KMS-11 (cell line): Measurements from ENCODE around the gene GUCA1A.

Experiments used
- H2AFZ ChIP-seq: fragments of 200-600 bp; sonication (generic); 2 replicates; pipeline ENCODE4 v1.6.1; 2016; ENCODE audit warnings: antibody characterized with exemption, mixed run types, low read depth
- H3K27ac ChIP-seq: fragments of 200-600 bp; sonication (generic); 2 replicates; pipeline ENCODE4 v1.6.1; 2016; ENCODE audit warnings: mild to moderate bottlenecking, mixed run types
- H3K27me3 ChIP-seq: fragments of 200-600 bp; sonication (generic); 2 replicates; pipeline ENCODE4 v1.6.1; 2017; ENCODE audit warnings: mild to moderate bottlenecking, low read depth, mixed run types, moderate library complexity; ENCODE audit not compliant: insufficient read depth
- H3K36me3 ChIP-seq: fragments of 200-600 bp; sonication (generic); 2 replicates; pipeline ENCODE4 v1.6.1; 2017; ENCODE audit warnings: mild to moderate bottlenecking, mixed run types; ENCODE audit not compliant: insufficient read depth
- H3K4me1 ChIP-seq: fragments of 200-600 bp; sonication (generic); 2 replicates; pipeline ENCODE4 v1.6.1; 2016; ENCODE audit warnings: mild to moderate bottlenecking, low read depth, mixed run types; ENCODE audit not compliant: poor library complexity, severe bottlenecking
- H3K4me2 ChIP-seq: fragments of 200-600 bp; sonication (generic); 2 replicates; pipeline ENCODE4 v1.7.0; 2016; ENCODE audit warnings: mild to moderate bottlenecking, mixed run types
- H3K4me3 ChIP-seq: fragments of 200-600 bp; sonication (generic); IDR thresholded peaks from 2 replicates; pipeline ENCODE4 v1.6.1; 2017; ENCODE audit warnings: low read depth, low read length, mixed read lengths; ENCODE audit not compliant: insufficient read depth
- H3K79me2 ChIP-seq: fragments of 200-600 bp; sonication (generic); 2 replicates; pipeline ENCODE4 v1.6.1; 2016; ENCODE audit warnings: low read depth, mixed run types; ENCODE audit not compliant: insufficient read depth
- H3K9ac ChIP-seq: fragments of 200-600 bp; sonication (generic); 2 replicates; pipeline ENCODE4 v1.6.1; 2016; ENCODE audit warnings: mild to moderate bottlenecking, mixed run types
- H4K20me1 ChIP-seq: fragments of 200-600 bp; sonication (generic); 2 replicates; pipeline ENCODE4 v1.6.1; 2016; ENCODE audit warnings: mild to moderate bottlenecking, mixed run types; ENCODE audit not compliant: insufficient read depth
- CTCF ChIP-seq: fragments of 200-600 bp; sonication (generic); conservative IDR thresholded peaks from 2 replicates; pipeline ENCODE4 v1.6.1; 2017; ENCODE audit warnings: low read depth, mild to moderate bottlenecking, antibody characterized with exemption, low read length, moderate library complexity, mixed read lengths

The GUCA1A gene

GRCh38 chr6:42158631-42159030 is 14.5 kb upstream of the GUCA1A start:
- Histone ChIP-seq H3K4me2 (no peak overlapping the region), H2AFZ (no peak overlapping the region), H3K27ac (no peak overlapping the region), H3K27me3 (no peaks in the 10 kb centered on the region; the same call in 1 of the 2 replicates), H3K79me2 (no peaks in the 10 kb centered on the region), H3K4me3 (no peak overlapping the region), H3K4me1 (no peaks in the 10 kb centered on the region), H4K20me1 (no peaks in the 10 kb centered on the region), H3K9ac (no peak overlapping the region), H3K36me3 (no peaks in the 10 kb centered on the region)
- TF ChIP-seq CTCF: no peak

- no peak for TF ChIP-seq CTCF
- H3K4me1 ChIP-seq: no peaks in the 10 kb centered on the region
- H3K36me3 ChIP-seq: no peaks in the 10 kb centered on the region
- no peak overlapping the region for H3K27ac ChIP-seq
- H3K27me3 ChIP-seq: no peaks in the 10 kb centered on the region; the same call in 1 of the 2 replicates
- no peaks in the 10 kb centered on the region for H3K79me2 ChIP-seq
- no peak overlapping the region for H2AFZ ChIP-seq
- H3K9ac ChIP-seq: no peak overlapping the region
- no peak overlapping the region for H3K4me2 ChIP-seq
- no peak overlapping the region for H3K4me3 ChIP-seq
- H4K20me1 ChIP-seq: no peaks in the 10 kb centered on the region
Observed at GRCh38 chr6:42159431-42160024, 13.6 kb upstream of the GUCA1A start.

GRCh38 chr6:42162384-42162783 is 10.8 kb upstream of the GUCA1A start:
- no peak overlapping the region for H2AFZ ChIP-seq
- H3K36me3 ChIP-seq: no peaks in the 10 kb centered on the region
- H4K20me1 ChIP-seq: no peaks in the 10 kb centered on the region
- H3K27ac ChIP-seq: no peak overlapping the region
- no peak overlapping the region for H3K4me3 ChIP-seq
- no peak for TF ChIP-seq CTCF
- peaks cover 12% of the 10 kb centered on the region for H3K4me1 ChIP-seq
- H3K4me2 ChIP-seq: no peak overlapping the region
- H3K79me2 ChIP-seq: no peaks in the 10 kb centered on the region
- H3K9ac ChIP-seq: no peak overlapping the region
- no peaks in the 10 kb centered on the region; the same call in 1 of the 2 replicates for H3K27me3 ChIP-seq

GRCh38 chr6:42162812-42163211 is 10.4 kb upstream of the GUCA1A start:
- Histone ChIP-seq H3K9ac (no peak overlapping the region), H3K79me2 (no peaks in the 10 kb centered on the region), H3K27ac (no peak overlapping the region), H4K20me1 (no peaks in the 10 kb centered on the region), H3K27me3 (no peaks in the 10 kb centered on the region; the same call in 1 of the 2 replicates), H3K4me2 (no peak overlapping the region), H2AFZ (no peak overlapping the region), H3K4me3 (no peak overlapping the region), H3K4me1 (peaks cover 12% of the 10 kb centered on the region), H3K36me3 (no peaks in the 10 kb centered on the region)
- no peak for TF ChIP-seq CTCF
